ENCODE data around the gene ELMO1. TPM values are rescaled to one million over a fixed set of nuclear protein-coding genes. Genes with fewer than 3 reads are reported as not detected.

ELMO1 gene
- polyA plus RNA-seq, 1 donor (not counting 4 experiments of a cell fraction or from before 2014, with no cell fraction given) = not detected

- H3K9ac ChIP-seq (ENCODE audit: control insufficient read depth, extremely low read depth, insufficient read depth, low read length) = no peak overlapping the region
- no peaks in the 10 kb centered on the region for H3K4me1 ChIP-seq (ENCODE audit: control insufficient read depth, extremely low read depth, insufficient read depth, low read length)
- H2AFZ ChIP-seq (ENCODE audit: control insufficient read depth, low read length) = no peak overlapping the region
- no peaks in the 10 kb centered on the region for H3K79me2 ChIP-seq (ENCODE audit: control insufficient read depth, insufficient read depth, low read length)
- H3K36me3 ChIP-seq (ENCODE audit: control insufficient read depth in 2 of 2, extremely low read depth in 1 of 2, insufficient read depth in 2 of 2, low read length in 2 of 2) = no peaks in the 10 kb centered on the region
- H3K9me1 ChIP-seq (ENCODE audit: control insufficient read depth, extremely low read depth, insufficient read depth, low read length) = no peaks in the 10 kb centered on the region
- H3K4me2 ChIP-seq (ENCODE audit: control insufficient read depth, extremely low read depth, insufficient read depth, low read depth, low read length) = no peak overlapping the region
- no peak overlapping the region for H3K27ac ChIP-seq (ENCODE audit: control insufficient read depth, insufficient read depth, low read length)
- DNase-seq (ENCODE audit: low read depth, low spot score) (no peak), FAIRE-seq (no peak)
- no peak for TF ChIP-seq EZH2 (IDR thresholded peaks at IDR 0.05; ENCODE audit: low read length)
- TF ChIP-seq, protein P1, sequence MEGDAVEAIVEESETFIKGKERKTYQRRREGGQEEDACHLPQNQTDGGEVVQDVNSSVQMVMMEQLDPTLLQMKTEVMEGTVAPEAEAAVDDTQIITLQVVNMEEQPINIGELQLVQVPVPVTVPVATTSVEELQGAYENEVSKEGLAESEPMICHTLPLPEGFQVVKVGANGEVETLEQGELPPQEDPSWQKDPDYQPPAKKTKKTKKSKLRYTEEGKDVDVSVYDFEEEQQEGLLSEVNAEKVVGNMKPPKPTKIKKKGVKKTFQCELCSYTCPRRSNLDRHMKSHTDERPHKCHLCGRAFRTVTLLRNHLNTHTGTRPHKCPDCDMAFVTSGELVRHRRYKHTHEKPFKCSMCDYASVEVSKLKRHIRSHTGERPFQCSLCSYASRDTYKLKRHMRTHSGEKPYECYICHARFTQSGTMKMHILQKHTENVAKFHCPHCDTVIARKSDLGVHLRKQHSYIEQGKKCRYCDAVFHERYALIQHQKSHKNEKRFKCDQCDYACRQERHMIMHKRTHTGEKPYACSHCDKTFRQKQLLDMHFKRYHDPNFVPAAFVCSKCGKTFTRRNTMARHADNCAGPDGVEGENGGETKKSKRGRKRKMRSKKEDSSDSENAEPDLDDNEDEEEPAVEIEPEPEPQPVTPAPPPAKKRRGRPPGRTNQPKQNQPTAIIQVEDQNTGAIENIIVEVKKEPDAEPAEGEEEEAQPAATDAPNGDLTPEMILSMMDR (optimal IDR thresholded peaks at IDR 0.05 in 1 of 3, IDR thresholded peaks at IDR 0.05 in 1 of 3, conservative IDR thresholded peaks at IDR 0.05 in 1 of 3; ENCODE audit: extremely low read depth in 1 of 3, insufficient read depth in 2 of 3, low read length in 3 of 3) = no peak
- no peaks in the 10 kb centered on the region for H3K27me3 ChIP-seq (ENCODE audit: control insufficient read depth, extremely low read depth, insufficient read depth, low read length)
- no peak overlapping the region for H3K4me3 ChIP-seq (ENCODE audit: control insufficient read depth in 2 of 3, extremely low read depth in 1 of 3, insufficient read depth in 2 of 3, low read depth in 1 of 3, low read length in 3 of 3)
- H4K20me1 ChIP-seq (ENCODE audit: control insufficient read depth, extremely low read depth, insufficient read depth, low read length) = no peaks in the 10 kb centered on the region
- dilution Hi-C loops (cut with MboI; ENCODE audit: extremely low pct_ligation_motif_present, low sequenced_read_pairs) = no loop called here
- no peaks in the 10 kb centered on the region for H3K9me3 ChIP-seq (ENCODE audit: control insufficient read depth, low read depth, low read length)
Measured at GRCh38 chr7:37367010-37367409, 81.7 kb downstream of the ELMO1 start.

GRCh38 chr7:37366445-37366844 is 82.2 kb downstream of the ELMO1 start:
- Histone ChIP-seq H3K36me3 (ENCODE audit: control insufficient read depth in 2 of 2, extremely low read depth in 1 of 2, insufficient read depth in 2 of 2, low read length in 2 of 2) (no peaks in the 10 kb centered on the region), H3K27ac (ENCODE audit: control insufficient read depth, insufficient read depth, low read length) (no peak overlapping the region), H3K4me1 (ENCODE audit: control insufficient read depth, extremely low read depth, insufficient read depth, low read length) (no peaks in the 10 kb centered on the region), H3K9ac (ENCODE audit: control insufficient read depth, extremely low read depth, insufficient read depth, low read length) (no peak overlapping the region), H3K4me2 (ENCODE audit: control insufficient read depth, extremely low read depth, insufficient read depth, low read depth, low read length) (no peak overlapping the region), H3K27me3 (ENCODE audit: control insufficient read depth, extremely low read depth, insufficient read depth, low read length) (no peaks in the 10 kb centered on the region), H4K20me1 (ENCODE audit: control insufficient read depth, extremely low read depth, insufficient read depth, low read length) (no peaks in the 10 kb centered on the region), H3K4me3 (ENCODE audit: control insufficient read depth in 2 of 3, extremely low read depth in 1 of 3, insufficient read depth in 2 of 3, low read depth in 1 of 3, low read length in 3 of 3) (no peak overlapping the region), H2AFZ (ENCODE audit: control insufficient read depth, low read length) (no peak overlapping the region), H3K79me2 (ENCODE audit: control insufficient read depth, insufficient read depth, low read length) (no peaks in the 10 kb centered on the region), H3K9me3 (ENCODE audit: control insufficient read depth, low read depth, low read length) (no peaks in the 10 kb centered on the region), H3K9me1 (ENCODE audit: control insufficient read depth, extremely low read depth, insufficient read depth, low read length) (no peaks in the 10 kb centered on the region)
- TF ChIP-seq, protein P1 (optimal IDR thresholded peaks at IDR 0.05 in 1 of 3, IDR thresholded peaks at IDR 0.05 in 1 of 3, conservative IDR thresholded peaks at IDR 0.05 in 1 of 3; ENCODE audit: extremely low read depth in 1 of 3, insufficient read depth in 2 of 3, low read length in 3 of 3) = no peak
- TF ChIP-seq EZH2 (IDR thresholded peaks at IDR 0.05; ENCODE audit: low read length) = no peak
- FAIRE-seq (no peak), DNase-seq (ENCODE audit: low read depth, low spot score) (no peak)
- dilution Hi-C loops (cut with MboI; ENCODE audit: extremely low pct_ligation_motif_present, low sequenced_read_pairs) = no loop called here

Data from keratinocyte (primary cell).